ENCODE measurements around the gene RTRAF.

RTRAF gene

DNA sequence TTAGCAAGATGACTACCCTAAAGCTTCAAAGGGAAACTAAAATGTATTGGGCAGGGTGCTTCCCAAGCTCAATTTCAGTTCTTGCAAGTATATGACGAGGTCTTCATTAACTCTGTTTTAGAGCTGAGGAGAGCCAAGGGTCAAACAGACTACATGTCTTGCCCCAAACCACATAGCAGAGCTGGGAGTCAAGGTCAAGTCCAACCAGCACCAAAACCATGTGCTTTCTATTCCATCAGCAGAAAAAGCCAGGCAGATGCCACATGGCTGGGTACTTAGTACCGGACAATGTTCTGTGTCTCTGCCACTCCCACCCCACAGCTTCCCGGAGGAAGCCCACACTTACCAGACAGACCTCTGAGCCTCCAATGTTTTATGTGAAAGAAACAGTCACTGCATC, 61.9 kb downstream of the RTRAF start:
- TF ChIP-seq, protein P1, sequence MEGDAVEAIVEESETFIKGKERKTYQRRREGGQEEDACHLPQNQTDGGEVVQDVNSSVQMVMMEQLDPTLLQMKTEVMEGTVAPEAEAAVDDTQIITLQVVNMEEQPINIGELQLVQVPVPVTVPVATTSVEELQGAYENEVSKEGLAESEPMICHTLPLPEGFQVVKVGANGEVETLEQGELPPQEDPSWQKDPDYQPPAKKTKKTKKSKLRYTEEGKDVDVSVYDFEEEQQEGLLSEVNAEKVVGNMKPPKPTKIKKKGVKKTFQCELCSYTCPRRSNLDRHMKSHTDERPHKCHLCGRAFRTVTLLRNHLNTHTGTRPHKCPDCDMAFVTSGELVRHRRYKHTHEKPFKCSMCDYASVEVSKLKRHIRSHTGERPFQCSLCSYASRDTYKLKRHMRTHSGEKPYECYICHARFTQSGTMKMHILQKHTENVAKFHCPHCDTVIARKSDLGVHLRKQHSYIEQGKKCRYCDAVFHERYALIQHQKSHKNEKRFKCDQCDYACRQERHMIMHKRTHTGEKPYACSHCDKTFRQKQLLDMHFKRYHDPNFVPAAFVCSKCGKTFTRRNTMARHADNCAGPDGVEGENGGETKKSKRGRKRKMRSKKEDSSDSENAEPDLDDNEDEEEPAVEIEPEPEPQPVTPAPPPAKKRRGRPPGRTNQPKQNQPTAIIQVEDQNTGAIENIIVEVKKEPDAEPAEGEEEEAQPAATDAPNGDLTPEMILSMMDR (IDR thresholded peaks at IDR 0.05; ENCODE audit: control insufficient read depth, extremely low read depth, insufficient read depth): no peak
- no peak for DNase-seq (ENCODE audit: low read depth)
- no peak overlapping the region for H3K4me3 ChIP-seq (ENCODE audit: low read depth, low read length)

DNA sequence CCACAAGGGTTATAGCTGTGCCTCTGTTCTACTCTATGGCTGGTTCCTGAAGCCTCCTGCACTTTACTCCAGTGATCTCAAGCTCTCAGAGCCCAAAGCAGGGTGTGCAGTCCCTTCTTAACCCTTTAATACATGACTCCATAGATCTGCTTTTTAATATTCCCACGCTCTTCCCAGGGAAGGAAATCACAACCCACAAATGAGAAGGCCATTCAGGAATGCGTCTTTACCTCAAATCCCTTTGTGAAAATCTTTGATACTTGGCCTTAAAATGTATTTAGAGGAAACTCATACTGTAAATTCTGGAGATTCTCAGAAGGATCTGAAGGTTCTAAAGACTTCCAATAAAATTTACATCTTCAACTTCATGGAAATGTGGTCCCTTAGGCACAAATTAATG, 62.5 kb downstream of the RTRAF start:
- DNase-seq (ENCODE audit: low read depth): no peak
- H3K4me3 ChIP-seq (ENCODE audit: low read depth, low read length): no peak overlapping the region
- TF ChIP-seq, protein P1 (IDR thresholded peaks at IDR 0.05; ENCODE audit: control insufficient read depth, extremely low read depth, insufficient read depth): no peak

DNA sequence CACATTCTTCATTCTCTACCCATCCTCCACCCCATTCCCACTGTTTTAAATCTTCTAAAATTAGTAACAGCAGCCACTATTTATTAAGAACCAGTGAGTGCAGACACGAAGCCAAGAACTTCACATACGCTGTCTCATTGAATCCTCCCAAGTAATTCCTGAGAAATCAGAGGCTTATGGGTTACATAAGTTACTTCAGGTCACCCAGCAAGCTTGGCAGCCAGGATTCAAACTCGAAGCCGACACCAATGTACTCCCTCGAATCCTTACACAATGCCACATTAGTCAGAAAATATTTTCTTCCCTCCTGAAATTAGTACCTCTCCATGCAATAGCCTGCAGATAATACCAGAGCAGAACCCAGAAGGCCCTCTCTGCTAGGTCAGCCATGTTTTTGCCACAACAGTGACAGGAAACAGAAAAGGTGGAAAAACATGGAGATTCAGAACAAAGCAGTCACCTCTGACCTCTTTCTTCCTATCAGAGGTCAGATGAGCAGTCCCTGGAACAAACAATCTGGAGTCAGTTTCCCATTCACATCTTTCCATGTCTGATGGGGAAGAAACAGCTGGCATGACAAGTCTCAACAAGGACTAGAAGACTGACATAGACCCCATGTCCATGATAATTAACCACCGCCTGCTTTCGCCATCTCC, 63.1 kb downstream of the RTRAF start:
- no peak overlapping the region for H3K4me3 ChIP-seq (ENCODE audit: low read depth, low read length)
- TF ChIP-seq, protein P1 (IDR thresholded peaks at IDR 0.05; ENCODE audit: control insufficient read depth, extremely low read depth, insufficient read depth): no peak
- DNase-seq (ENCODE audit: low read depth): no peak

DNA sequence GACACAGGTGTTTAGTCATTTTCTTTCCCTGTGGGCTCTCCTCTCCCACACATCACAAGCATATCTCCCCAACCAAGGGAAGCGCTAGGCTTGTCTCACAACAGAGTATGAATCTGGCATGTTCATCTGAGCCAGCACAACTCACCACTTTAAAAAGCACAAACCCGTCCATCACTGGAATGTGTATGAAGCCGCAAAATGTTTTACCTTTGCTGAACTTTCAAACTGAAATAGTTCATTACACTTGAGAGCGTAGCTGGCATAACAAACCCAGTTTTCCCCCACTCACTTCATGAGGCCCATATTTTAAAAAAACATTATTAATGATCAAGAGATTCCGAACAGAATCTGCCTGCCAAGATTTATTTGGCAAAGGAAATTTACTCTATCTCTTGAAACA, 63.7 kb downstream of the RTRAF start:
- TF ChIP-seq, protein P1 (IDR thresholded peaks at IDR 0.05; ENCODE audit: control insufficient read depth, extremely low read depth, insufficient read depth): no peak
- no peak overlapping the region for H3K4me3 ChIP-seq (ENCODE audit: low read depth, low read length)
- no peak for DNase-seq (ENCODE audit: low read depth)

DNA sequence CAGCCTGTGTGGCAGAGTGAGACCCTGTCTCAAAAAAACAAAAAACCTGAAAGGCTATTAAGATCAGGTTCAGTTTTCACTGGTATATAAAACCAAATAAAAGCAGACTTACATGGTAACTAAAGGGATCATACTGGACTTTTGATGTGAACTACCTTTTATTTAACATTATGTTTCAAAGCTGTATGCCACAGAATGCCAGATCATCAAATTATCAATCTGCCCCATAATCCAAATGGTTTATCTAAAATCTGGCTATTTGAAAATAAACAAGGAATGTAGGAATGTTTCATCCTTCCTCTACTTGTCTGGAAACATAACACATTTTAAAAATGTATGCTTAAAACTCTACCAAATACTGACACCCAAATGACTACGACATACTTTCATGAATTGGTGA, 65.3 kb downstream of the RTRAF start:
- TF ChIP-seq, protein P1 (IDR thresholded peaks at IDR 0.05; ENCODE audit: control insufficient read depth, extremely low read depth, insufficient read depth): no peak
- DNase-seq (ENCODE audit: low read depth): no peak
- H3K4me3 ChIP-seq (ENCODE audit: low read depth, low read length): no peak overlapping the region

DNA sequence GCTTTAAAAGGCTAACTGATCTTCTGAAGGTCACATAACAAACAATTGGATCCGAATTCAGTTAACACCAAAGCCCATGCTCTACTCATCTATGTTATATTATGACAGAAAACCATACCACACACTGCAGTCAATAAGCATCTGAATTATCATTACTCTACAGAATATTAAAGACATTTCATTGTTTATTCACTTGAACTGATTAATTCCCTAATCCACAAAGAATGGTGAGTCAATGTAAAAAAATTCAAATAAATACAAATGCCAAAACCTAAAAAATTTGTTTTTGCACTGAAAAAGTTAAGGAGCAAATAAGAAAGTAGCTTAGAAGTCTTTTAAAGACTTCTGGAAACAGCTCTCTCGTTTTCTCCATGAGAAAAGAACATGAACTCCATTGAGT, 65.8 kb downstream of the RTRAF start:
- TF ChIP-seq, protein P1 (IDR thresholded peaks at IDR 0.05; ENCODE audit: control insufficient read depth, extremely low read depth, insufficient read depth): no peak
- H3K4me3 ChIP-seq (ENCODE audit: low read depth, low read length): no peak overlapping the region
- no peak for DNase-seq (ENCODE audit: low read depth)

DNA sequence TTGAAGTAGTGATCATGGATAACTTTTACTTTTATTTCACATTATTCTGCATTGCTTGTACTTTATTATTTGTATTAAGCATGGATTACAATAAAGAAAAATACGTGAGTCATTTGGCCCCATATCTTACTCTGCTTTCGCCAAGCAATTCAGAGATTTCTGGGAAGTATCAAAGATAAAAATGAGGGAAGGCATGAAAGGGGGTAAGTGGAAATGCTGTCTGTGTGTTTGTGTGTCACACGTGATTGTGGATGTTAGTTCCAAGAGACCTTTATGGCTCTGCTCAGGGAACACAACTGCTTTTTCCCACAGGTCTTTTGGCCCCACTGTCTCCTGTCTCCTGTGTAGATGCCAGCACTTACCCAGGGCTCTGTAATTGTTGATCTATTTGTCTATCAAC, 69.0 kb downstream of the RTRAF start:
- DNase-seq (ENCODE audit: low read depth): no peak
- TF ChIP-seq, protein P1 (IDR thresholded peaks at IDR 0.05; ENCODE audit: control insufficient read depth, extremely low read depth, insufficient read depth): no peak
- H3K4me3 ChIP-seq (ENCODE audit: low read depth, low read length): no peak overlapping the region

Measured in LNCaP clone FGC (cell line).